ENCODE results near the gene AHDC1. TPM values are rescaled to one million over a fixed set of nuclear protein-coding genes. Genes with fewer than 3 reads are reported as not detected.

AHDC1 gene
- total and polyA plus RNA-seq, 2 donors (not counting 3 experiments of a cell fraction or from before 2014, with no cell fraction given): 7.0 to 32.1 TPM

DNA sequence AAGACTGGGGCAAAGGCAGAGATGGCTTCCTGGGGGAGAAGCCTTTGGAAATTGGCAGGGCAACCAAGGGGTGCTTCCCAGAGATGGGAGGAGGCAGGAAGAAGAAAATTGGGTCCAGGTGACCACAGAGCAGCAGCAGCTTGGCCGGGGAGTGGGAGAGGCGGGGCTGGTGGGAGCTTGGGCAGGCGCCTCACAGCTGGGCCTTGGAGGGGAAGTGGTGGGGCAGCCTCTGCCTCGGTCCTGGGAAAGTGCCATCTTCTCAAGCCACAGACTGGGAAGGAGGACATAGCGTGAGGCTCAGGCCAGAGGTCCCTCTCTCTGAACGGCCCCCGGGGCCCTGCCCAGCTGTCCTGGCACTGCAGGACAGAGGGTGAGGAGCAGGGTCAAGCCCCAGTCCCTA, 90.0 kb downstream of the AHDC1 start:
- dilution Hi-C loops (cut with MboI; ENCODE audit: extremely low pct_ligation_motif_present, low sequenced_read_pairs) (no loop called here), intact Hi-C loops (cut with micrococcal nuclease) (no loop called here)
- ChIA-PET POLR2A (no interaction called here), CTCF (interaction anchor here (0.5 to 1.1 kb wide), 2 partner anchors 9 to 25 kb away, joined by 3 read pairs; no protein-coding TSS in a partner anchor)
- H3K27me3 ChIP-seq (ENCODE audit: control insufficient read depth in 2 of 2, insufficient read depth in 2 of 2, low read length in 2 of 2): no peaks in the 10 kb centered on the region
- H3K27ac ChIP-seq (ENCODE audit: insufficient read depth, low read depth, low read length): no peak overlapping the region
- TF ChIP-seq POLR2A (IDR thresholded peaks at IDR 0.05; ENCODE audit: low read depth, low read length) (no peak), POLR2AphosphoS5 (IDR thresholded peaks at IDR 0.05; ENCODE audit: insufficient read depth, low read depth, low read length) (no peak), EZH2 (IDR thresholded peaks at IDR 0.05; ENCODE audit: borderline replicate concordance, low read depth, low read length, severe bottlenecking) (no peak), GATA2 (IDR thresholded peaks at IDR 0.05; ENCODE audit: insufficient read depth, insufficient read length, low read depth, low read length) (no peak)
- TF ChIP-seq, protein P1, sequence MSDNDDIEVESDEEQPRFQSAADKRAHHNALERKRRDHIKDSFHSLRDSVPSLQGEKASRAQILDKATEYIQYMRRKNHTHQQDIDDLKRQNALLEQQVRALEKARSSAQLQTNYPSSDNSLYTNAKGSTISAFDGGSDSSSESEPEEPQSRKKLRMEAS (IDR thresholded peaks at IDR 0.05; ENCODE audit: insufficient read depth, insufficient read length): no peak
- H3K9me3 ChIP-seq (replicated peaks; ENCODE audit: control insufficient read depth, insufficient read depth, low read length): no peaks in the 10 kb centered on the region
- no peak overlapping the region for H3K4me3 ChIP-seq (replicated peaks in 1 of 3; ENCODE audit: insufficient read depth in 1 of 3, low read depth in 1 of 3, low read length in 3 of 3)
- DNase-seq (ENCODE audit: low read depth, low spot score) (no peak), FAIRE-seq (no peak)
- H3K4me1 ChIP-seq (ENCODE audit: control insufficient read depth, extremely low read depth, insufficient read depth, low read length): no peaks in the 10 kb centered on the region
- no peaks in the 10 kb centered on the region for H3K9me1 ChIP-seq (replicated peaks; ENCODE audit: control insufficient read depth, extremely low read depth, insufficient read depth, low read length)
- H4K20me1 ChIP-seq (replicated peaks; ENCODE audit: control insufficient read depth, extremely low read depth, insufficient read depth, low read length): no peaks in the 10 kb centered on the region
- no peaks in the 10 kb centered on the region for H3K79me2 ChIP-seq (ENCODE audit: control insufficient read depth, insufficient read depth, low read length)
- no peak overlapping the region for H3K4me2 ChIP-seq (ENCODE audit: insufficient read depth, low read length)
- H2AFZ ChIP-seq (ENCODE audit: low read depth, low read length): no peak overlapping the region
- no TSS peak for BruUV-seq (replicated peaks)
- H3K36me3 ChIP-seq (ENCODE audit: control insufficient read depth in 2 of 2, extremely low read depth in 1 of 2, insufficient read depth in 2 of 2, low read length in 2 of 2): no peaks in the 10 kb centered on the region
- H3K9ac ChIP-seq (replicated peaks; ENCODE audit: extremely low read depth, insufficient read depth, low read length): no peak overlapping the region

DNA sequence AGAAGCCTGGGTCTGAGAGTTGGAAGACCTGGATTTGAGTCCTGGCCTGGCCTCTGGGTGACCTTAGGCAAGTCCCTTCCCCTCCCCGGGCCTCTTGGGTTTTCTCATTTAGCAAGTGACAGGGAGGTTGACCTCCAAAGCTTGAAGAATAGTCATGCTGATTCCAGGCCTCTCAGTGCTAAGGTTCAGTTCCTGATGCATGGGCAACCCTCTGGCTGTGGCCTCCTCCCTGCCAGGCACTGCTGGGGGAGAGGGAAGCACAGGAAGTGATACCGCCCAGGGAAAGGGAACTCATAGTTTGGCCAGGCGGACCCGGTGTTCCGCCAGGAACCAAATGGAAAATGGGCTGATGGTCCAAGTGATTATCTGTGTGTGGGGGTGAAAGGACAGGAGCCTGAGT, 90.4 kb downstream of the AHDC1 start:
- intact Hi-C loops (cut with micrococcal nuclease): no loop called here
- no peak overlapping the region for H3K4me2 ChIP-seq (ENCODE audit: insufficient read depth, low read length)
- POLR2A ChIA-PET: no interaction called here

More for the DNA sequence above, 90.4 kb downstream of the AHDC1 start:
- CTCF ChIA-PET: no interaction called here
- dilution Hi-C loops (cut with MboI; ENCODE audit: extremely low pct_ligation_motif_present, low sequenced_read_pairs): no loop called here
- no peaks in the 10 kb centered on the region for H3K36me3 ChIP-seq (ENCODE audit: control insufficient read depth in 2 of 2, extremely low read depth in 1 of 2, insufficient read depth in 2 of 2, low read length in 2 of 2)
- no peaks in the 10 kb centered on the region for H3K27me3 ChIP-seq (ENCODE audit: control insufficient read depth in 2 of 2, insufficient read depth in 2 of 2, low read length in 2 of 2)
- H3K27ac ChIP-seq (ENCODE audit: insufficient read depth, low read depth, low read length): no peak overlapping the region
- DNase-seq (ENCODE audit: low read depth, low spot score) (no peak), FAIRE-seq (no peak)
- H4K20me1 ChIP-seq (replicated peaks; ENCODE audit: control insufficient read depth, extremely low read depth, insufficient read depth, low read length): no peaks in the 10 kb centered on the region
- no peaks in the 10 kb centered on the region for H3K4me1 ChIP-seq (ENCODE audit: control insufficient read depth, extremely low read depth, insufficient read depth, low read length)
- no peak for TF ChIP-seq JUN (IDR thresholded peaks at IDR 0.05; ENCODE audit: borderline replicate concordance, insufficient read depth, insufficient read length, low read depth)
- no peak for TF ChIP-seq EZH2 (IDR thresholded peaks at IDR 0.05; ENCODE audit: borderline replicate concordance, low read depth, low read length, severe bottlenecking)
- TF ChIP-seq, protein P1 (IDR thresholded peaks at IDR 0.05; ENCODE audit: insufficient read depth, insufficient read length): no peak
- no peak for TF ChIP-seq MYC (IDR thresholded peaks at IDR 0.05; ENCODE audit: low read depth, low read length)
- no peak for TF ChIP-seq FOS (IDR thresholded peaks at IDR 0.05; ENCODE audit: borderline replicate concordance, insufficient read depth, low read length)
- no peak for TF ChIP-seq GATA2 (IDR thresholded peaks at IDR 0.05; ENCODE audit: insufficient read depth, insufficient read length, low read depth, low read length)
- no peak for TF ChIP-seq POLR2A (IDR thresholded peaks at IDR 0.05; ENCODE audit: low read depth, low read length)
- no peak for TF ChIP-seq POLR2AphosphoS5 (IDR thresholded peaks at IDR 0.05; ENCODE audit: insufficient read depth, low read depth, low read length)
- H3K79me2 ChIP-seq (ENCODE audit: control insufficient read depth, insufficient read depth, low read length): no peaks in the 10 kb centered on the region
- no TSS peak for BruUV-seq (replicated peaks)
- H3K4me3 ChIP-seq (replicated peaks in 1 of 3; ENCODE audit: insufficient read depth in 1 of 3, low read depth in 1 of 3, low read length in 3 of 3): no peak overlapping the region
- no peaks in the 10 kb centered on the region for H3K9me3 ChIP-seq (replicated peaks; ENCODE audit: control insufficient read depth, insufficient read depth, low read length)
- no peak overlapping the region for H2AFZ ChIP-seq (ENCODE audit: low read depth, low read length)
- H3K9me1 ChIP-seq (replicated peaks; ENCODE audit: control insufficient read depth, extremely low read depth, insufficient read depth, low read length): no peaks in the 10 kb centered on the region
- H3K9ac ChIP-seq (replicated peaks; ENCODE audit: extremely low read depth, insufficient read depth, low read length): no peak overlapping the region
